Measurements from ENCODE around the gene CCDC88A. TPM values are rescaled to one million over a fixed set of nuclear protein-coding genes. Genes with fewer than 3 reads are reported as not detected.
"Not testable (repeated sequence)": the region's sequence is repeated elsewhere in the genome, so short reads cannot be mapped to it uniquely, and the experiment has no call there.

The CCDC88A gene
- total RNA-seq, 1 donor from 2014 or later = 48.5 TPM

DNA sequence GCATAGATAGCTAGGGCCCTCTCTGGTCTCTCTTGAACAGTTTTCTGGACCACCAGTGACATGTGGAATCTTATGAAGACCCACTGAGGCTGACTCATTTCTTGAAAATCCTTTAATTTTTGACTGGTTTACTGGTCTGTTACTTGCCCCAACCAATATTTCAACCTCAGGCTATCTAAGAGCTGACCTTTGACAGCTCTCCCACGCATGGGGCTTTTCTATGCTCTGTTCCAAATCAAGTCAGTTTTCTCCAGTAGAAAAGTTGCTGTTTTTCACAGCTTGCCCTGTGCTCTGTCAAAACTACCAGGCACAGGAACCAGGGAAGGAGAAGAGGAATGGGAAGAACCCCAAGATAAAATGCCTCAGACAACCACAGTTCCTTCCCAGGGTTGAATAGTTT lies 104.7 kb downstream of the CCDC88A start:
- Histone ChIP-seq H3K36me3 (ENCODE audit: control insufficient read depth in 3 of 3, insufficient read depth in 3 of 3, low read length in 3 of 3) (peaks cover 4 to 40% (median 21%) of the 10 kb centered on the region in 3 donors), H3K9ac (ENCODE audit: low read depth in 1 of 3, low read length in 3 of 3) (no peak overlapping the region), H3K27ac (ENCODE audit: low read depth, low read length) (no peak overlapping the region), H3K4me3 (ENCODE audit: low read length in 3 of 3) (no peak overlapping the region), H3K4me1 (ENCODE audit: control insufficient read depth in 3 of 3, insufficient read depth in 3 of 3, low read length in 3 of 3) (no peaks in the 10 kb centered on the region), H3K27me3 (ENCODE audit: control insufficient read depth in 3 of 3, insufficient read depth in 3 of 3, low read length in 3 of 3) (no peaks in the 10 kb centered on the region), H3K9me3 (ENCODE audit: control insufficient read depth in 3 of 3, low read length in 3 of 3) (no peaks in the 10 kb centered on the region)

DNA sequence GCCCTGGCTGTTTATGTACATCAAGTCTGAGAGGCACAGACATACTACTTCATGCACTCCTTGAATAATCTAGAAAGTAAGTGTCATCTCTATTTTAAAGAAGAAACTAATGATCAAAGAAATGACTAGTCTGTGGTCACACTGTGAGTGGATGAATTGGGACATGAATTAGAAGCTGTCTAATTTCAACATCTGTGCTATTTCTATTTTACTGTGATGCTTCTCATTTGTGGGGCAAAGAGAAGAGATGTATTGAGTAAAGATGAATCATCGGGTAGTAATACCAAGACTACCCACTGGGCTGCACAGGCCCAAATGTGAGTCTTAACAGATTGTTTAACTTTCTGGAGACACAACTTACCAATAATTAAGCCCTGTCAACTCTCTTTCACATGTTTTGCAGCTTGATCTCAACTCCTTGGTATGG lies 108.2 kb downstream of the CCDC88A start:
- Histone ChIP-seq H3K4me1 (ENCODE audit: control insufficient read depth in 3 of 3, insufficient read depth in 3 of 3, low read length in 3 of 3) (no peaks in the 10 kb centered on the region), H3K27ac (ENCODE audit: low read depth, low read length) (no peak overlapping the region), H3K9ac (ENCODE audit: low read depth in 1 of 3, low read length in 3 of 3) (no peak overlapping the region), H3K4me3 (ENCODE audit: low read length in 3 of 3) (no peak overlapping the region), H3K27me3 (ENCODE audit: control insufficient read depth in 3 of 3, insufficient read depth in 3 of 3, low read length in 3 of 3) (no peaks in the 10 kb centered on the region), H3K9me3 (ENCODE audit: control insufficient read depth in 3 of 3, low read length in 3 of 3) (no peaks in the 10 kb centered on the region), H3K36me3 (ENCODE audit: control insufficient read depth in 3 of 3, insufficient read depth in 3 of 3, low read length in 3 of 3) (peaks cover 4 to 38% (median 16%) of the 10 kb centered on the region in 3 donors)

- Histone ChIP-seq H3K27me3 (ENCODE audit: control insufficient read depth in 3 of 3, insufficient read depth in 3 of 3, low read length in 3 of 3) (no peaks in the 10 kb centered on the region), H3K9me3 (ENCODE audit: control insufficient read depth in 3 of 3, low read length in 3 of 3) (no peaks in the 10 kb centered on the region), H3K4me1 (ENCODE audit: control insufficient read depth in 3 of 3, insufficient read depth in 3 of 3, low read length in 3 of 3) (no peaks in the 10 kb centered on the region), H3K9ac (ENCODE audit: low read depth in 1 of 3, low read length in 3 of 3) (no peak overlapping the region), H3K4me3 (ENCODE audit: low read length in 3 of 3) (no peak overlapping the region), H3K36me3 (ENCODE audit: control insufficient read depth in 3 of 3, insufficient read depth in 3 of 3, low read length in 3 of 3) (peaks cover 2 to 30% (median 16%) of the 10 kb centered on the region in 3 donors), H3K27ac (ENCODE audit: low read depth, low read length) (no peak overlapping the region)
These were observed 110.2 kb downstream of the CCDC88A start for GRCh38 chr2:55309446-55309845.

GRCh38 chr2:55302241-55302640 lies 117.4 kb downstream of the CCDC88A start:
- Histone ChIP-seq H3K36me3 (ENCODE audit: control insufficient read depth in 3 of 3, insufficient read depth in 3 of 3, low read length in 3 of 3) (peaks cover 0 to 4% (median 3%) of the 10 kb centered on the region in 3 donors), H3K27me3 (ENCODE audit: control insufficient read depth in 3 of 3, insufficient read depth in 3 of 3, low read length in 3 of 3) (no peaks in the 10 kb centered on the region), H3K4me3 (ENCODE audit: low read length in 3 of 3) (no peak overlapping the region), H3K27ac (ENCODE audit: low read depth, low read length) (no peak overlapping the region), H3K9me3 (ENCODE audit: control insufficient read depth in 3 of 3, low read length in 3 of 3) (no peaks in the 10 kb centered on the region), H3K4me1 (ENCODE audit: control insufficient read depth in 3 of 3, insufficient read depth in 3 of 3, low read length in 3 of 3) (no peaks in the 10 kb centered on the region), H3K9ac (ENCODE audit: low read depth in 1 of 3, low read length in 3 of 3) (no peak overlapping the region)

DNA sequence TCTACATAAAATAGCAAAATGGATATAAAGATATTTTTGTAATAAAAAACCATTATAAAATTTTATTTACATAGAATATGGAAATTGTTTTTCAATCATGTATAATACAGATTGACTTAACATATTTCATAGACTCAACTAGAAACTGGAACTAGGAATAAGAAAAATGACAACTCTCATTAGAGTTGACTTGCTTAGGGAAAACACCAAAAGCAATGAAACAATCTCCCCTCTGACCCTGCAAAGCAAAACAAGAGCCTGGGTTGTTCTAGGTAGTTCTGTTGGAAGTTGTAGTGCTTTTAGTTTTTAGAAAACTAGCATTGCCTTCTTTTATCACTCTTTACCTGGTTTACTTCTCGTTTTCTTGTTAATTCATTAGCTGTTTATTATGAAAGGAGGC lies 118.4 kb downstream of the CCDC88A start:
- H3K9ac ChIP-seq (ENCODE audit: low read depth in 1 of 3, low read length in 3 of 3) = no peak overlapping the region
- no peak overlapping the region for H3K4me3 ChIP-seq (ENCODE audit: low read length in 3 of 3)
- H3K27ac ChIP-seq (ENCODE audit: low read depth, low read length) = no peak overlapping the region
- no peaks in the 10 kb centered on the region for H3K27me3 ChIP-seq (ENCODE audit: control insufficient read depth in 3 of 3, insufficient read depth in 3 of 3, low read length in 3 of 3)
- peaks cover 0 to 4% (median 4%) of the 10 kb centered on the region in 3 donors for H3K36me3 ChIP-seq (ENCODE audit: control insufficient read depth in 3 of 3, insufficient read depth in 3 of 3, low read length in 3 of 3)
- no peaks in the 10 kb centered on the region for H3K4me1 ChIP-seq (ENCODE audit: control insufficient read depth in 3 of 3, insufficient read depth in 3 of 3, low read length in 3 of 3)
- no peaks in the 10 kb centered on the region for H3K9me3 ChIP-seq (ENCODE audit: control insufficient read depth in 3 of 3, low read length in 3 of 3)

- H3K27me3 ChIP-seq (ENCODE audit: control insufficient read depth in 3 of 3, insufficient read depth in 3 of 3, low read length in 3 of 3) = no peaks in the 10 kb centered on the region
- no peak overlapping the region for H3K27ac ChIP-seq (ENCODE audit: low read depth, low read length)
These were observed 123.3 kb downstream of the CCDC88A start for GRCh38 chr2:55296393-55296792.

DNA sequence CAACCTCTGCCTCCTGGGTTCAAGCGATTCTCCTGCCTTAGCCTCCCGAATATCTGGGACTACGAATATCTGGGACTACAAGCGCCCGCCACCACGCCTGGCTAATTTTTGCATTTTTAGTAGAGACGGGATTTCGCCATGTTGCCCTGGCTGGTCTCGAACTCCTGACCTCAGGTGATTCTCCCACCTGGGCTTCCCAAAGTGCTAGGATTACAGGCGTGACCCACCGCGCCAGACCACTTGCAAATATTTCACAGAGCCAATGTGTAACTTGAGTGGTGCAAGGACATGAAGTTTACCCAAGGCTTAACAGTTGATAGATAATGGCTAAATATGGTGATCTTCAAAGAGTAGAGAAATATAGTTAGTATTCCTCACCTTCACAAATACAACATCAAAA lies 136.6 kb downstream of the CCDC88A start:
- H3K9me3 ChIP-seq (ENCODE audit: control insufficient read depth in 3 of 3, low read length in 3 of 3) = no peaks in the 10 kb centered on the region
- no peak overlapping the region for H3K9ac ChIP-seq (ENCODE audit: low read depth in 1 of 3, low read length in 3 of 3)
- H3K36me3 ChIP-seq (ENCODE audit: control insufficient read depth in 3 of 3, insufficient read depth in 3 of 3, low read length in 3 of 3) = no peaks in the 10 kb centered on the region
- H3K27ac ChIP-seq (ENCODE audit: low read depth, low read length) = no peak overlapping the region
- peak overlapping the region in 2 of 3 donors; percentile 91 to 95 for H3K4me3 ChIP-seq (ENCODE audit: low read length in 3 of 3)
- H3K27me3 ChIP-seq (ENCODE audit: control insufficient read depth in 3 of 3, insufficient read depth in 3 of 3, low read length in 3 of 3) = no peaks in the 10 kb centered on the region
- H3K4me1 ChIP-seq (ENCODE audit: control insufficient read depth in 3 of 3, insufficient read depth in 3 of 3, low read length in 3 of 3) = peaks cover 8 to 12% (median 11%) of the 10 kb centered on the region in 3 donors

More at GRCh38 chr2:55296393-55296792, 123.3 kb downstream of the CCDC88A start:
- Histone ChIP-seq H3K36me3 (ENCODE audit: control insufficient read depth in 3 of 3, insufficient read depth in 3 of 3, low read length in 3 of 3) (peaks cover 0 to 12% (median 12%) of the 10 kb centered on the region in 3 donors), H3K9ac (ENCODE audit: low read depth in 1 of 3, low read length in 3 of 3) (no peak overlapping the region), H3K4me3 (ENCODE audit: low read length in 3 of 3) (no peak overlapping the region), H3K9me3 (ENCODE audit: control insufficient read depth in 3 of 3, low read length in 3 of 3) (no peaks in the 10 kb centered on the region), H3K4me1 (ENCODE audit: control insufficient read depth in 3 of 3, insufficient read depth in 3 of 3, low read length in 3 of 3) (no peaks in the 10 kb centered on the region)

- H3K27me3 ChIP-seq (ENCODE audit: control insufficient read depth in 3 of 3, insufficient read depth in 3 of 3, low read length in 3 of 3) = no peaks in the 10 kb centered on the region
- peak overlapping the region; percentile 86 to 95 (median 91) for H3K4me3 ChIP-seq (ENCODE audit: low read length in 3 of 3)
- peaks cover 8 to 12% (median 11%) of the 10 kb centered on the region in 3 donors for H3K4me1 ChIP-seq (ENCODE audit: control insufficient read depth in 3 of 3, insufficient read depth in 3 of 3, low read length in 3 of 3)
- peak overlapping the region; percentile 86 to 93 (median 92) for H3K9ac ChIP-seq (ENCODE audit: low read depth in 1 of 3, low read length in 3 of 3)
- H3K9me3 ChIP-seq (ENCODE audit: control insufficient read depth in 3 of 3, low read length in 3 of 3) = no peaks in the 10 kb centered on the region
- H3K27ac ChIP-seq (ENCODE audit: low read depth, low read length) = peak overlapping the region; percentile 90
- H3K36me3 ChIP-seq (ENCODE audit: control insufficient read depth in 3 of 3, insufficient read depth in 3 of 3, low read length in 3 of 3) = no peaks in the 10 kb centered on the region
These were observed 137.3 kb downstream of the CCDC88A start for GRCh38 chr2:55282110-55282917.

GRCh38 chr2:55280851-55281546 lies 138.7 kb downstream of the CCDC88A start:
- not testable (repeated sequence) for H3K4me3 ChIP-seq (ENCODE audit: low read length in 3 of 3); H3K9me3 ChIP-seq (ENCODE audit: control insufficient read depth in 3 of 3, low read length in 3 of 3); H3K27me3 ChIP-seq (ENCODE audit: control insufficient read depth in 3 of 3, insufficient read depth in 3 of 3, low read length in 3 of 3); H3K27ac ChIP-seq (ENCODE audit: low read depth, low read length); H3K9ac ChIP-seq (ENCODE audit: low read depth in 1 of 3, low read length in 3 of 3); H3K36me3 ChIP-seq (ENCODE audit: control insufficient read depth in 3 of 3, insufficient read depth in 3 of 3, low read length in 3 of 3)
- peaks cover 8 to 12% (median 11%) of the 10 kb centered on the region in 3 donors for H3K4me1 ChIP-seq (ENCODE audit: control insufficient read depth in 3 of 3, insufficient read depth in 3 of 3, low read length in 3 of 3)

- not testable (repeated sequence) for H3K36me3 ChIP-seq (ENCODE audit: control insufficient read depth in 3 of 3, insufficient read depth in 3 of 3, low read length in 3 of 3); H3K4me3 ChIP-seq (ENCODE audit: low read length in 3 of 3); H3K9me3 ChIP-seq (ENCODE audit: control insufficient read depth in 3 of 3, low read length in 3 of 3); H3K27ac ChIP-seq (ENCODE audit: low read depth, low read length); H3K9ac ChIP-seq (ENCODE audit: low read depth in 1 of 3, low read length in 3 of 3); H3K27me3 ChIP-seq (ENCODE audit: control insufficient read depth in 3 of 3, insufficient read depth in 3 of 3, low read length in 3 of 3)
- H3K4me1 ChIP-seq (ENCODE audit: control insufficient read depth in 3 of 3, insufficient read depth in 3 of 3, low read length in 3 of 3) = peaks cover 8 to 12% (median 11%) of the 10 kb centered on the region in 3 donors
These were observed 139.7 kb downstream of the CCDC88A start for GRCh38 chr2:55279859-55280424.

Measured in skeletal muscle tissue (tissue), 4 donors.